B cell (primary cell): ENCODE results near the gene NELL1.

Source experiments
- EZH2 ChIP-seq: IDR thresholded peaks from 2 replicates; pipeline ENCODE4 v1.6.1; 2012; ENCODE audit warnings: borderline replicate concordance, low read depth, mild to moderate bottlenecking, moderate library complexity, low read length; ENCODE audit not compliant: insufficient read depth, poor library complexity, severe bottlenecking
- TF ChIP-seq, protein P1 (sequence below): fragments of 200-600 bp; IDR thresholded peaks from one replicate; pipeline ENCODE4 v1.8.0; 2022; ENCODE audit warnings: antibody characterized with exemption, mild to moderate bottlenecking

DNA sequence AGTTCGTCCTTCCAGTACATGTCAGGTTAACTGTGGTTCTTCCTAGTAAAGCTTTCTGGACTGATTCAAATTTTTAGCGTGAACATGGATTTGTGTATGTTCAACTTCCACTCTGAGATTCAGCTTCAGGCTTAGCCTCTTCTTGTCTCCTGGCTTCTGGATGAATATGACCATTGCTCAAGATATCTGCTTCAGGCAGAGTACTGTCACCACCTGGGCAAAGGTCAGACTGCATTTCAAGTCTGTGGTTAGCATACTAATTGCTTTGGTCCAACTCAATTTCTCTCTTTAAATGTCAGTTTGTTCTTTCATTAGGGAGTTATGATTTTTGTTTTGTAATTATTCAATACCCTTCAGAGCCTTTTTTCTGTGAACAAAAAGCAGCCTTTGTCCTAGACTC lies 440.0 kb downstream of the NELL1 start:
- TF ChIP-seq, protein P1, sequence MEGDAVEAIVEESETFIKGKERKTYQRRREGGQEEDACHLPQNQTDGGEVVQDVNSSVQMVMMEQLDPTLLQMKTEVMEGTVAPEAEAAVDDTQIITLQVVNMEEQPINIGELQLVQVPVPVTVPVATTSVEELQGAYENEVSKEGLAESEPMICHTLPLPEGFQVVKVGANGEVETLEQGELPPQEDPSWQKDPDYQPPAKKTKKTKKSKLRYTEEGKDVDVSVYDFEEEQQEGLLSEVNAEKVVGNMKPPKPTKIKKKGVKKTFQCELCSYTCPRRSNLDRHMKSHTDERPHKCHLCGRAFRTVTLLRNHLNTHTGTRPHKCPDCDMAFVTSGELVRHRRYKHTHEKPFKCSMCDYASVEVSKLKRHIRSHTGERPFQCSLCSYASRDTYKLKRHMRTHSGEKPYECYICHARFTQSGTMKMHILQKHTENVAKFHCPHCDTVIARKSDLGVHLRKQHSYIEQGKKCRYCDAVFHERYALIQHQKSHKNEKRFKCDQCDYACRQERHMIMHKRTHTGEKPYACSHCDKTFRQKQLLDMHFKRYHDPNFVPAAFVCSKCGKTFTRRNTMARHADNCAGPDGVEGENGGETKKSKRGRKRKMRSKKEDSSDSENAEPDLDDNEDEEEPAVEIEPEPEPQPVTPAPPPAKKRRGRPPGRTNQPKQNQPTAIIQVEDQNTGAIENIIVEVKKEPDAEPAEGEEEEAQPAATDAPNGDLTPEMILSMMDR, result no peak
- TF ChIP-seq EZH2, result no peak
